ENCODE measurements around the gene THEMIS2.

DNA sequence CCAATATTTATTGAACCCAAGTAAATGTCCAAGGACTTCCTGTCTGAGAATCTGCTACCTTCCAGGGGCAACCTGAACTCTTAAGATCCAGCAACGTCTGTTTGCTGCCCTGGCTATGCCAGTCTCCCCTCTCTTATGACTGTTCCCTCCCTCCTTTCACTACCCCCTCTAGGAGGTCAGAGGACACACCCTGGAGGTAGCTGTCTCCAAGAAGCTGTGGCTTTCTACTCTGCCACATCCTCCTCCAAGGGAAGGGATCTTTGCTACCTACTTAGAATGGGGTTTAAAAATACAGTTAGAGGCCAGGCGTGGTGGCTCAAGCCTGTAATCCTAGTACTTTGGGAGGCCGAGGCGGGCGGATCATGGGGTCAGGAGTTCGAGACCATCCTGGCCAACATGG lies 58.8 kb downstream of the THEMIS2 start:
- TF ChIP-seq, protein P1, sequence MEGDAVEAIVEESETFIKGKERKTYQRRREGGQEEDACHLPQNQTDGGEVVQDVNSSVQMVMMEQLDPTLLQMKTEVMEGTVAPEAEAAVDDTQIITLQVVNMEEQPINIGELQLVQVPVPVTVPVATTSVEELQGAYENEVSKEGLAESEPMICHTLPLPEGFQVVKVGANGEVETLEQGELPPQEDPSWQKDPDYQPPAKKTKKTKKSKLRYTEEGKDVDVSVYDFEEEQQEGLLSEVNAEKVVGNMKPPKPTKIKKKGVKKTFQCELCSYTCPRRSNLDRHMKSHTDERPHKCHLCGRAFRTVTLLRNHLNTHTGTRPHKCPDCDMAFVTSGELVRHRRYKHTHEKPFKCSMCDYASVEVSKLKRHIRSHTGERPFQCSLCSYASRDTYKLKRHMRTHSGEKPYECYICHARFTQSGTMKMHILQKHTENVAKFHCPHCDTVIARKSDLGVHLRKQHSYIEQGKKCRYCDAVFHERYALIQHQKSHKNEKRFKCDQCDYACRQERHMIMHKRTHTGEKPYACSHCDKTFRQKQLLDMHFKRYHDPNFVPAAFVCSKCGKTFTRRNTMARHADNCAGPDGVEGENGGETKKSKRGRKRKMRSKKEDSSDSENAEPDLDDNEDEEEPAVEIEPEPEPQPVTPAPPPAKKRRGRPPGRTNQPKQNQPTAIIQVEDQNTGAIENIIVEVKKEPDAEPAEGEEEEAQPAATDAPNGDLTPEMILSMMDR (CRISPR knock-in tag; IDR thresholded peaks at IDR 0.05): no peak
- TF ChIP-seq, protein P2, sequence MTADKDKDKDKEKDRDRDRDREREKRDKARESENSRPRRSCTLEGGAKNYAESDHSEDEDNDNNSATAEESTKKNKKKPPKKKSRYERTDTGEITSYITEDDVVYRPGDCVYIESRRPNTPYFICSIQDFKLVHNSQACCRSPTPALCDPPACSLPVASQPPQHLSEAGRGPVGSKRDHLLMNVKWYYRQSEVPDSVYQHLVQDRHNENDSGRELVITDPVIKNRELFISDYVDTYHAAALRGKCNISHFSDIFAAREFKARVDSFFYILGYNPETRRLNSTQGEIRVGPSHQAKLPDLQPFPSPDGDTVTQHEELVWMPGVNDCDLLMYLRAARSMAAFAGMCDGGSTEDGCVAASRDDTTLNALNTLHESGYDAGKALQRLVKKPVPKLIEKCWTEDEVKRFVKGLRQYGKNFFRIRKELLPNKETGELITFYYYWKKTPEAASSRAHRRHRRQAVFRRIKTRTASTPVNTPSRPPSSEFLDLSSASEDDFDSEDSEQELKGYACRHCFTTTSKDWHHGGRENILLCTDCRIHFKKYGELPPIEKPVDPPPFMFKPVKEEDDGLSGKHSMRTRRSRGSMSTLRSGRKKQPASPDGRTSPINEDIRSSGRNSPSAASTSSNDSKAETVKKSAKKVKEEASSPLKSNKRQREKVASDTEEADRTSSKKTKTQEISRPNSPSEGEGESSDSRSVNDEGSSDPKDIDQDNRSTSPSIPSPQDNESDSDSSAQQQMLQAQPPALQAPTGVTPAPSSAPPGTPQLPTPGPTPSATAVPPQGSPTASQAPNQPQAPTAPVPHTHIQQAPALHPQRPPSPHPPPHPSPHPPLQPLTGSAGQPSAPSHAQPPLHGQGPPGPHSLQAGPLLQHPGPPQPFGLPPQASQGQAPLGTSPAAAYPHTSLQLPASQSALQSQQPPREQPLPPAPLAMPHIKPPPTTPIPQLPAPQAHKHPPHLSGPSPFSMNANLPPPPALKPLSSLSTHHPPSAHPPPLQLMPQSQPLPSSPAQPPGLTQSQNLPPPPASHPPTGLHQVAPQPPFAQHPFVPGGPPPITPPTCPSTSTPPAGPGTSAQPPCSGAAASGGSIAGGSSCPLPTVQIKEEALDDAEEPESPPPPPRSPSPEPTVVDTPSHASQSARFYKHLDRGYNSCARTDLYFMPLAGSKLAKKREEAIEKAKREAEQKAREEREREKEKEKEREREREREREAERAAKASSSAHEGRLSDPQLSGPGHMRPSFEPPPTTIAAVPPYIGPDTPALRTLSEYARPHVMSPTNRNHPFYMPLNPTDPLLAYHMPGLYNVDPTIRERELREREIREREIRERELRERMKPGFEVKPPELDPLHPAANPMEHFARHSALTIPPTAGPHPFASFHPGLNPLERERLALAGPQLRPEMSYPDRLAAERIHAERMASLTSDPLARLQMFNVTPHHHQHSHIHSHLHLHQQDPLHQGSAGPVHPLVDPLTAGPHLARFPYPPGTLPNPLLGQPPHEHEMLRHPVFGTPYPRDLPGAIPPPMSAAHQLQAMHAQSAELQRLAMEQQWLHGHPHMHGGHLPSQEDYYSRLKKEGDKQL (CRISPR knock-in tag; IDR thresholded peaks at IDR 0.05; ENCODE audit: low read depth): no peak
- TF ChIP-seq ZNF549 (CRISPR knock-in tag; IDR thresholded peaks at IDR 0.05) (no peak), ZNF3 (CRISPR knock-in tag; IDR thresholded peaks at IDR 0.05) (no peak), TAF1 (CRISPR knock-in tag; IDR thresholded peaks at IDR 0.05) (no peak), FOSL1 (CRISPR knock-in tag; IDR thresholded peaks at IDR 0.05; ENCODE audit: borderline replicate concordance) (no peak), YY1 (IDR thresholded peaks at IDR 0.05; ENCODE audit: insufficient read depth, insufficient replicate concordance, low read depth, low read length) (no peak), ZSCAN22 (CRISPR knock-in tag; IDR thresholded peaks at IDR 0.05) (no peak), PHF5A (CRISPR knock-in tag; IDR thresholded peaks at IDR 0.05; ENCODE audit: low read depth, unreplicated experiment) (no peak), PHF8 (CRISPR knock-in tag; IDR thresholded peaks at IDR 0.05) (no peak), ZNF292 (CRISPR knock-in tag; IDR thresholded peaks at IDR 0.05; ENCODE audit: borderline replicate concordance, low read depth) (no peak)
- TF ChIP-seq, protein P3, sequence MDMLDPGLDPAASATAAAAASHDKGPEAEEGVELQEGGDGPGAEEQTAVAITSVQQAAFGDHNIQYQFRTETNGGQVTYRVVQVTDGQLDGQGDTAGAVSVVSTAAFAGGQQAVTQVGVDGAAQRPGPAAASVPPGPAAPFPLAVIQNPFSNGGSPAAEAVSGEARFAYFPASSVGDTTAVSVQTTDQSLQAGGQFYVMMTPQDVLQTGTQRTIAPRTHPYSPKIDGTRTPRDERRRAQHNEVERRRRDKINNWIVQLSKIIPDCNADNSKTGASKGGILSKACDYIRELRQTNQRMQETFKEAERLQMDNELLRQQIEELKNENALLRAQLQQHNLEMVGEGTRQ (IDR thresholded peaks at IDR 0.05; ENCODE audit: low read depth, low read length): no peak
- TF ChIP-seq, protein P3 (CRISPR knock-in tag; IDR thresholded peaks at IDR 0.05; ENCODE audit: borderline replicate concordance): no peak
- TF ChIP-seq, protein P4, sequence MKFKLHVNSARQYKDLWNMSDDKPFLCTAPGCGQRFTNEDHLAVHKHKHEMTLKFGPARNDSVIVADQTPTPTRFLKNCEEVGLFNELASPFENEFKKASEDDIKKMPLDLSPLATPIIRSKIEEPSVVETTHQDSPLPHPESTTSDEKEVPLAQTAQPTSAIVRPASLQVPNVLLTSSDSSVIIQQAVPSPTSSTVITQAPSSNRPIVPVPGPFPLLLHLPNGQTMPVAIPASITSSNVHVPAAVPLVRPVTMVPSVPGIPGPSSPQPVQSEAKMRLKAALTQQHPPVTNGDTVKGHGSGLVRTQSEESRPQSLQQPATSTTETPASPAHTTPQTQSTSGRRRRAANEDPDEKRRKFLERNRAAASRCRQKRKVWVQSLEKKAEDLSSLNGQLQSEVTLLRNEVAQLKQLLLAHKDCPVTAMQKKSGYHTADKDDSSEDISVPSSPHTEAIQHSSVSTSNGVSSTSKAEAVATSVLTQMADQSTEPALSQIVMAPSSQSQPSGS (CRISPR knock-in tag; IDR thresholded peaks at IDR 0.05): no peak
- TF ChIP-seq, protein P5, sequence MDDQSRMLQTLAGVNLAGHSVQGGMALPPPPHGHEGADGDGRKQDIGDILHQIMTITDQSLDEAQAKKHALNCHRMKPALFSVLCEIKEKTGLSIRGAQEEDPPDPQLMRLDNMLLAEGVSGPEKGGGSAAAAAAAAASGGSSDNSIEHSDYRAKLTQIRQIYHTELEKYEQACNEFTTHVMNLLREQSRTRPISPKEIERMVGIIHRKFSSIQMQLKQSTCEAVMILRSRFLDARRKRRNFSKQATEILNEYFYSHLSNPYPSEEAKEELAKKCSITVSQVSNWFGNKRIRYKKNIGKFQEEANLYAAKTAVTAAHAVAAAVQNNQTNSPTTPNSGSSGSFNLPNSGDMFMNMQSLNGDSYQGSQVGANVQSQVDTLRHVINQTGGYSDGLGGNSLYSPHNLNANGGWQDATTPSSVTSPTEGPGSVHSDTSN (CRISPR knock-in tag; IDR thresholded peaks at IDR 0.05; ENCODE audit: borderline replicate concordance): no peak

Data from HepG2 (cell line).